NCI-H2107 treated with DMSO at 0.1 percent for 48 hours (cell line): ENCODE results near the gene RBM23.
"Not testable (repeated sequence)": the region's sequence is repeated elsewhere in the genome, so short reads cannot be mapped to it uniquely, and the experiment has no call there.

ENCODE experiments used
- DNase-seq: peaks from one replicate; lab custom pipeline; 2025; ENCODE audit not compliant: unreplicated experiment; lab: John Stamatoyannopoulos, UW

Gene RBM23

DNA sequence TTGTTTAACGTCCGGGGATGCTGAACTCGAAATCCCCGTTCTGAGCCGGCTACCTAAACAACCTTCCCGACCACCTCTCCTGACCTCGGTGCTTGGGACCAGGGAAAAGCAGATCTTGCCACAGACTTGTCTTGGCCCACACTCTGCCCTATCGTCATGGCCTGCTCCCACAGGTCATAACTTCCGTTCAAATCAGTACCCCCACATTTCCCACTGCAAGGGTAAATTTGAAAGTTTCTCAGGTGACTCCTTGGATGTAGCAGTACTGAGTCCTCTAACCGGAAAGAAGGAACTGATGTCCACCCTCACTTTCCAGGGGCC is 612 bp upstream of the RBM23 start:
- DNase-seq, result no peak

DNA sequence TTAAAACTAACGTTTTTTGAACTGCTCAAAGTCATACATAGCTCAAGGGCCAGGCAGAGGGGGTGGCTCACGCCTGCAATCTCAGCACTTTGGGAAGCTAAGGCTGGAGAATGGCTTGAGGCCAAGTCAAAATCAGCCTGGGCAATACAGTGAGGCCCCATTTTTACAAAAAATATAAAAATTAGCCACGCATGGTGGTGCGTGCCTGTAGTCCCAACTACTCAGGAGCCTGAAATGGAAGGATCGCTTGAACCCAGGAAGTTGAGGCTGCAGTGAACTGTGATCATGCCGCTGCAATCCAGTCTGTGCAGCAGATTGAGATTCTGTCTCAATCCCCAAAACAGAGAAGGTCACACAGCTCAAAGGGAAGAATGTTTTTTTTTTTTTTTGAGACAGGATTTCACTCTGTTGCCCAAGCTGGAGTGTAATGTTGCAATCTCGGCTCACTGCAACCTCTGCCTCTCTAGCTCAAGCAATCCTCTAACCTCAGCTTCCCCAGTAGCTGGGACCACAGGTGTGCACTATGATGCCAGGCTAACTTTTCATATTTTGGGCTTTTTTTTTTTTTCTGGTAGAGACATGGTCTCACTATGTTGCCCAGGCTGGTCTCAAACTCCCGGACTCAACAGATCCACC is 2.9 kb downstream of the RBM23 start:
- no peak for DNase-seq

DNA sequence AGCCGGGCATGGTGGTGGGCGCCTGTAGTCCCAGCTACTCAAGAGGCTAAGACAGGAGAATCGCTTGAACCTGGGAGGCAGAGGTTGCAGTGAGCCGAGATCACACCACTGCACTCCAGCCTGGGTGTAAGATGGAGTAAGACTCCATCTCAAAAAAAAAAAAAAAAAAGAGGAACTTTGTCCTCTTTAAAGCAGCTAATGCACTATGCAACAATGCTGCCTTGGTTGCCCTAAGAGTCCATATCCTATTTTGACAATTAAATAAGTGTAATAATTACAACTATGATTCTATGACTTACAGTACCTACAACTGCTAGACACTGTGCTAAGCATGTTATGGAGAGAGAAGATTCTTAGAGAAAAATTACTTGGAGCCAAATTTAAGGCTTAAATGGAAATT is 4.1 kb downstream of the RBM23 start:
- DNase-seq, result not testable (repeated sequence)

DNA sequence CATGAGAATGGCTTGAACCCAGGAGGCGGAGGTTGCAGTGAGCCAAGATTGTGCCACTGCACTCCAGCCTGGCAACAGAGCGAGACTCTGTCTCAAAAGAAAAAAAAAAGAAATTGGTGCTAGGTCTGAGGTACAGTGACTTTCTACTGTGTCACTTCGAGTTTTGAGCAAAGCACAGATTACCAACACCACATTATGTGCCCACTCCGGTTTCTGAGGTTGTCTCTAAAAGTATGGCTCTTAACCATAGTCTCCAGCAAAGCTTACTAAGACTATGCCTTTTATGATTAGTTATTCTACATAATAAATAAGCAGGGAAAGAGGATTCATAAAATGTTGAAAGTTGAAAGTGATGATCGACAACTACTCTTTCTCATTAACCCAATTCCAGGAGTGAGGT is 8.0 kb downstream of the RBM23 start:
- no peak for DNase-seq

DNA sequence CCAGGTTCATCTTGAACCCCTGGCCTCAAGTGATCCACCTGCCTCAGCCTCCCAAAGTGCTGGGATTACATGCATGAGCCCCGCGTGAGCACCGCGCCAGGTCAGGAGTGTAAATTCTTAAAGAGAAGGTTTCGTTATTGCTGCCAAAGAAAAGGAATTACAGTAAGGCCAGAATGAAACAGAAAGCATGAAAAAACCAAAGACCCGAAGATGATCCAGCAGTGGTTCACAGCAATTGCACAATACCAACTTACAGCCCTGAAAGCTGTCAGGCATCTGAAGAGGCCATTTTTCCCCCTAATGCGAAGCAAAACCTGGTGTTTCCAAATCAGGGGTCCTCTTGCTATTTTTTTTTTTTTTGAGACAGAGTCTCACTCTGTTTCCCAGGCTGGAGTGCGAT is 10.3 kb downstream of the RBM23 start:
- DNase-seq, result no peak

DNA sequence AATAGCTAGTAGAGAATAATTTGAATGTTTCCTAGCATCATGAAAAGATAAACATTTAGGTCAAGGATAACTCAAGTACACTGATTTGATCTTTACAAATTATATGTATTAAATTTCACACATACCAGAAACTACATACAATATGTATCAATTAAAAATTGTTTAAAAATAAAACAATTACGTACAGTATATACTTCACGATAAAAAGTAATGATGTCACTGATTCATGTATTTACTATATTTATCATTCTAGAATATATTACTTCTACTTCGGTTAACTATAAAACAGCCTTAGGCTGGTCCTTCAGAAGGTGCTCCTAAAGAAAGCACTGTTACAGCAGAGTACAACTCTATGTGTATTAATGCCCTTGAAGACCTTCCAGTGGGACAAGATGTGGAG is 11.5 kb downstream of the RBM23 start:
- DNase-seq, result no peak

DNA sequence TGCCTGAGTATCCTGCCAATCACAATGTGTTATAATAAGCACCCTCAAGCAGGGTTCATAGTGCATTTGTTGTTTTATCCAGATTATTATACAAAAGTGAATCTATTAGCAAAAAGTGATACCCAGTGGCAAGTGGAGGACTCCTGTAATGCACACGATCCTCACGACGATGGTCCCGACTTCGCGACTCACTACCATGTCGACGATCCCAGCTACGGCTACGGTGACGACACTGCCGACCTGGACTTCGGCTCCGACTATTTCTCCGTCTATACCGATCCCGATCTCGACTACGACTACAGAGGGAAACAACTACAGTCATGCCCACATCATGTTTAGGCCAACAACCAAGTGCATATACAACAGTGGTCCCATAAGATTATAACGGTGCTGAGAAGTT is 12.9 kb downstream of the RBM23 start:
- no peak for DNase-seq

DNA sequence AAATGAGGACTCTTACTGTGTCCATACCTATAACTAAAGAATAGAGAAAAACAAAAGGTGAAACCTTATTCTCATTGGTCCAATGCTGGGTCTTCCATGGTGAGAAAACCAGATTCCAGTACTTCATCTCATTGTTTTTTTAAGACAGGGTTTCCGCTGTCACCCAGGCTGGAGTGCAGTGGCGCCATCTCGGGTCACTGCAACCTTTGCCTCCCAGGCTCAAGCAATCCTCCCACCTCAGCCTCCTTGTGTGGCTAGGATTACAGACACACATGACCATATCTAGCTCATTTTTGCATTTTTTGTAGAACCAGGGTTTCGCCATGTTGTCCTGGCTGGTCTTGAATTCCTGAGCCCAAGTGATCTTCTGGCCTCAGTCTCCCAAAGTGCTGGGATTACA is 13.3 kb downstream of the RBM23 start:
- DNase-seq, result no peak

DNA sequence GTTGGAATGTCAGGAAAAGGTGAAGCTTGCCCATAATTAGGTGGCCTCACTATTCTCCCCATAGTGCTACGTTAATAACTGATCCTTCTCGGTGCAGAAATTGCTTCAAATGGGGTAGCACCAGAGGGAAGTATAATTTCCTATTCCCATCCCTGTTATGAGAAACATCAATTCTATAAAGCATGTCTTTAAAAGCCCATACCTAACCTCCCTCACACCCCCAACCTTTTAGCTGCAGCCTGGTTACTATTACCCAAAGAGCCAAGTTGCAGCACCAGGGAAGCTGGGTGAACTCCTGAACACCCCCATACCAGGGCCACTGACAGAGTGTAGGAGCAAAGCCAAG is 15.2 kb downstream of the RBM23 start:
- DNase-seq, result no peak

DNA sequence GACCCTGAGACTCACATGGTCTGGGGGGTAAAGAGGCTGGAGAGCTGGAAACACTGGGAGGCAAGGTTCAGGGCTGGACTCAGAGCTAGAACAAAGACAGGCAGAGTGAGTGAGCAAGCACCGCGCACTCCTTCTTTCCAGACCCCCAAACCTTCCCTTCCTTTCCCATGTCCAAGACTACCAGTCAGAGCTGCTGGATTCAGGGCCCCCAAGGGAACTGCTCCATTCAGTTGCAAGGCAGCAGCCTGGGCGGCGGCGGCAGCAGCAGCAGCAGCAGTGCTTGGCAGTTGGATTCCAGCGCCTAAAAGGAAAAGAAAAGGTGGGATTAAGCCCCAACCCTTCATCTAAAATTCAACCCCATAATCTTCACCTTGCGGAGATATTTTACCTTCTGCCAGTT is 17.1 kb downstream of the RBM23 start:
- no peak for DNase-seq

DNA sequence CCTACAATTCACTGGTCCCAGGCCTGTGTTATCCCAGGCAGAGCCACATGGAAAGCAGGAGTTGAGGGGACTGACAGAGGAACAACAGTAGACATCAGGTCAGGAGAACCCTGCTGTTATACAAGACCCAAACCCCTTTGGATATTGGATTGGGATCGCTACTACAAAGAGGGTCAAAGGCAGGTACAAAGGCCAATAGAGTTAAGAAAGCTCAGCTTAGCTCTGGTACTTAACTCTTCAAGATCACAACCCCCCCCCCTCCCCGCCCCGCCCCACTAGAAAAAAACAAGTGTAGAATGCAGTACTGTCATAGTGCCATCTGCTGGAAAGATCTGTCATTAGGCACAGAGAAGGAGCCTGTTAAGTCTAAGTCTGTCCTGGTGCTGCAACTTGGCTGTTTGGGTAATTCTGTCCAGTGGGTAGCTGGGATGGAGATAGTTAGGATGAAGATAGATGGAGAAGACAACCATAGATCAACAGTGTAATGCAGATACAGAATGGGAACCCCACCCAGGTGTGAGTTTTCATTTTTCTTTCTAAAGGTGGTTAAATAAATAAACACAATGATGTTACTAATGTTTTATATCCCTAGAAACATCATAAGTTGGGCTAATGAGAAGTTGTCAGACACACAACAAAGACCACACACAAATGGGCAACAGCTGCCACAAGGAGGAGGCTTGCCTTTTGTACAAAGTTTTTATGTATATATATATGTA is 18.7 kb downstream of the RBM23 start:
- peak; percentile 65 for DNase-seq

DNA sequence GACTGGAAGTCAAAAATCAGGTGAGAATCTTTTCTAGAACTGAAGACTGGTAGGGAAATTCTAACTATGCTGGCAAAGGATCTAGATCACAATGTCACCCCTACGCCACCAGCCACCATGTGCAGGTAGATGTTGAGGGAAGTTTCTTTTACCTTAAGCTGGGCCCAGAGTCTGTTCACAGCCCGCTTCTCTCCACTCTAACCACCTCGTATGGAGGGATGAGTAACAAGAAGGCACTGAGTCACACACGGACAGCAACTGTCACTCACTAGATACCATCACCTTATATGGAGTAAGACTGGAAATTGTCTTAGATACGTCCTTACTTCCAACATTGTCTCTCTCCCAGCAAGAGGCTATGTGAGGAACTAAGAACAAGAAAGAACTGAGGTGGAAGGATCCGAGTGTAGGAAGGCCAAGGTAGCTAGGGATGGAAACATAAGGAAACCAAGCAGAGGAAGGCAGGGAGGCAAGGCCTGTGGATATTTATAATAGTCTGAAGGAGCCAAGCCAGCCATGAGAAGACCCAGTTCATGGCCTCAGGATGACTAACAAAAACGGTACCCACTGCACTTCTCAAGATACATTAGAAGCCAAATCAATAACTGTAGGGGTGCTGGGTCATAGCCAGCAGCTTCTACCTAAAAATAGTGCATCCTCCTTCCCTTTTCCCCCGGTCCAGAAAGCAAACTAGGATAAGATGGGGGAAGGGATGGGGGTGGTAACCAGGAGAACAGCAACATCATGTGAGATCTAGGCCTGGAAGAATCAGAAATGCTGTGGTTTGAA is 20.5 kb downstream of the RBM23 start:
- no peak for DNase-seq

DNA sequence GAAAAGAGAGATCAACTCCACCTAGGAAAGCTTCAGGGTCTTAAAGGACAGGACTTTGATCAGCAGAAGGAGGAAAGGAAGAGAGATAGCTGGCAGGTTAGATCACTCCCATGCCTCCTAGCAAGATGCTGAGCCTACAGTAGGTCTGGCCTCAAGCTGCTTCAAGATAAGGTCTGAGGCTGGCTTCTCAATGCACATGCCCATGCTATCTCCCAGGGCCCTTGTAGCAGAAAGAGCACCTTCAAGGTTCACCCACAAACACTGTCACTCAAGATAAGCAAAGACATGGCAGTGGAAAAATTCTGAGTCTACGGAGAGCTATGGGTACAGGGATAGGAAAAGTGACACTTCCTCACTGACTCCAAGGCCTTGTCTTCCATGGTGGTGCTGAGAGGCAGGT is 21.6 kb downstream of the RBM23 start:
- no peak for DNase-seq

DNA sequence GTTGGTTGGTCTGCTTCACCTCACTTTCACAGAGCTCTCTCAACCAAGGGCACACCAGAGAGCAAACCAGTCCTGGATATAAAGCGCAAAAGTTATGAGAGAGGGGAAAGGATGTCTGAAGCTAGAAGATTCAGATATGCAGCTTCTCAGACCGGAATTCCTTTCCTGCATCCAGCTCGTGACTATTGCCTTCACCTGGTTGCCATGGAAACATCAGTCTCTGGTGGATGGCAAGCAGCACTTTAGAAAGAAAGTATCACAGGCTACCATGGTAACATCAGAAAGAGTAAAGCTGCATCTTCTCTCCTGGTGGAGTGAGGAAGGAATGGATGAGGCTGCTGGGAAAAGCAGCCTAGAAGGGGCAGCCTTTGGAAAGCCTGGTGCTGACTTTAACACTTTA is 22.2 kb downstream of the RBM23 start:
- DNase-seq, result no peak

DNA sequence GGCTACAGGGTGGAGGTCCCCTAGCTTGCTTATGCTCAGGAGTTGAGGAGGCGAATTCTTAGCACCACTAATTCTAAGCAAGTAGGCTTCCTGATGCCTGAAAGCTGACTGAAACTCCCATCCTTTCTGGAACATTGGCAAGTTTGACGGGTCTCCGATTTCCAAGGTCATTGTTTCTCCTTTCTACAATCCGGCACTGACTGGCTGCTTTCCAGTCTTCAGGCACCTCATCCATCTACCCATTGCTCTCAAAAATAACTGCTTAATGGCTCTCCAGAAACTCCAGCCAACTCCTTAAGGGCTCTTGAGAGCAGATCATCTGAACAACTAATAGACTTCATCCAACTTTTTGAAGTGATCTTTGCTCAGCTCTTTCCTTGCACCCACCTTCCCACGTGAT is 22.6 kb downstream of the RBM23 start:
- DNase-seq, result peak; percentile 24

DNA sequence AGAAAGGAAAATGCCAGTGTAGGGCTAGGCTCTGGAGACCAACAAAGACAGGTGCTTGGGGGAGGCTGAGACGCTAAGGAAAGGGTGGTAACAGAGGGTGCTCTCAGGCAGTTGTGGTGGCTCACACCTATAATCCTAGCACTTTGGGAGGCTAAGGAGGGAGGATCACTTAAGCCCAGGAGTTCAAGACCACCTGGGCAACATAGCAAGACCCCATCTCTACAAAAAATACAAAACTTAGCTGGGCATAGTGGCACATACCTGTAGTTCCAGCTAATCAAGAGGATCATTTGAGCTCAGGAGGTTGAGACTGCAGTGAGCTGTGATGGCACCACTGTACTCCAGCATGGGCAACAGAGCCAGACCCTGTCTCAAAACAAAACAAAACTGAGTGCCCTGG is 23.5 kb downstream of the RBM23 start:
- no peak for DNase-seq

DNA sequence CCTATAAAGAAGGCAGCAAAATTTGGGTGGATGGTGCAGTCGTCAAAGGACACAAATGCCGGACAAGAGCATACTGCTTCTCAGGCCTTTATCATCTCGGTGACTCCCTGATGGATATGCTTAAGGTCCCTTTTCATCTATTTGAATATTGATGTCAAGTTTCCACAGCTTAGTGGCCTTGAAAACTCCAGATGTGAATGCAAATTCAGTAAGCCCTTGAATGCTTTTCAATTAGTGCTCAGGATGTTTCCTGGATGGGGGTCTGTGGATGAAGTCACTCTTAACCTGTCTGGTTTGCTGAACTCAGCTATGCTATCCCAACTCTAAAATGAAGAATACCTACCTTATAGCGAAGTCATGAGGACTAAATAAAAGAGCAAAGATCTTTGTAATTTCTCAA is 25.2 kb downstream of the RBM23 start:
- no peak for DNase-seq

DNA sequence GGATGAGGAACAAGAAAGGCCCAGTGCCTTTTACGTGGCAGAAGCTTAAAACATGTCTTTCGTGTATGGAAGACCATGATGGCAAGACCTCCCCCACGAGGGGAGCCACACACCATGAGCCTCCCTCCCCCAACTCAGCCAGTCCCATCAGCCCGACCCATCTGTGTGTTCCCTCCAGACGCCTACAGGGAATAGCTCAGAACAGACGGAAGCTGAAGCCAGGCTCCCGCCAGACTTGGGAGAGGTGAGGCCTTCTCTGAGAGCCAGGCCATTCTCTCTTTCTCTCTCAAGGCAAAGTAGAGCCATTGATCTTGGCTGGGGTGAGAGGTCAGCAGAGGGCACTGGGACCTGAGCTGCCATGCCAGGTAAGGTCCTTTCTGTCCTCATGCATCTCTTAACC is 26.5 kb downstream of the RBM23 start:
- DNase-seq, result no peak

DNA sequence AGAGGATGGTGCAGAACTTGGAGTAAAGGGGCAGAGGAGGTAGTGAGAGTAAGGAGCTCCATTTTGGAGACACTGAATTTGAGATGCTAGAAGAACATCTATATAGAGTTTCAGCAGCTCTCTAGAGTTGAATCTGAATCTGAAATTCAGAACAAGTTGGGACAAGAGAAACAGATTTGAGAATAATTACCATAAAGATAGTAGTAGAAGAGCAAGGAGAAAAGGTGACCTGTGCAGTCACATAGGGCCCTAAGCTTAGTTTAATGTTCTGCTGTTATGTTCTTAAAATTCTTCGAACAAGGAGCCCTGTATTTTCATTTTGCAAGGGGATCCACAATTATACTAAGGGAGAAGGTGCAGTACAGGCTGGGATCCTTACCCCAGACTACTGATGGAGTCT is 28.5 kb downstream of the RBM23 start:
- no peak for DNase-seq

DNA sequence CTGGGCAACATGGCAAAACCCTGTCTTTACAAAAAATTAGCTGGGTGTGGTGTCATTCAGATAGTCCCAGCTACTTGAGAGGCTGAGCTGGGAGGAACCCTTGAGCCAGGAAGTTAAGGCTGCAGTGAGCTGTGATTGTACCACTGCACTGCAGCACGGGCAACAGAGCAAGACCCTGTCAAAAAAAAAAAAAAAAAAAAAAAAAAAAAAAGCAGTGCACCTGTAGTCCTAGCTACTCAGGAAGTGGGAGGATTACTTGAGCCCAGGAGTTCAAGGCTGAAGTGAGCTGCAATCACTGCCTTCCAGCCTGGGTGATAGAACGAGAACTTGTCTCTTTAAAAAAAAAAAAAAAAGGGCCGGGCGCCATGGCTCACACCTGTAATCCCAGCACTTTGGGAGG is 30.3 kb downstream of the RBM23 start:
- no peak for DNase-seq

DNA sequence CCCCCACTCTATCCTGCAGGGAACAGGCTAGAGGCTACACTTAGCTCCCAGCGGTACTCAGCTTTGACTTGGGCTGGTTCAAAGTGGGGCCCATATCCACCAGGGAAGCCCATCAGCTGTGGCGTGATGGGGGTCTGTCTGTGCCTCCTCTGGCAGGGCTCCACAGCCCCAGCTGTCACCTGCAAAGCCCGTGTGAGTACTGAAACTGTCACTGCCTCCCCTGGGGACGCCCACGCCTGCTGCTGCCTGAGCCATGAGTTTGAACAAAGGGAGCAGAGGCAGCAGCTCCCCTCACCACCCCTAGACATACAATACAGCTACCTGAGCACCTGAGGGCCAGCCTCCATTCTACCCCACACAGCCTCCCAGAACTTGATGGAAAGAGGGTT is 31.0 kb downstream of the RBM23 start:
- DNase-seq, result peak; percentile 62

DNA sequence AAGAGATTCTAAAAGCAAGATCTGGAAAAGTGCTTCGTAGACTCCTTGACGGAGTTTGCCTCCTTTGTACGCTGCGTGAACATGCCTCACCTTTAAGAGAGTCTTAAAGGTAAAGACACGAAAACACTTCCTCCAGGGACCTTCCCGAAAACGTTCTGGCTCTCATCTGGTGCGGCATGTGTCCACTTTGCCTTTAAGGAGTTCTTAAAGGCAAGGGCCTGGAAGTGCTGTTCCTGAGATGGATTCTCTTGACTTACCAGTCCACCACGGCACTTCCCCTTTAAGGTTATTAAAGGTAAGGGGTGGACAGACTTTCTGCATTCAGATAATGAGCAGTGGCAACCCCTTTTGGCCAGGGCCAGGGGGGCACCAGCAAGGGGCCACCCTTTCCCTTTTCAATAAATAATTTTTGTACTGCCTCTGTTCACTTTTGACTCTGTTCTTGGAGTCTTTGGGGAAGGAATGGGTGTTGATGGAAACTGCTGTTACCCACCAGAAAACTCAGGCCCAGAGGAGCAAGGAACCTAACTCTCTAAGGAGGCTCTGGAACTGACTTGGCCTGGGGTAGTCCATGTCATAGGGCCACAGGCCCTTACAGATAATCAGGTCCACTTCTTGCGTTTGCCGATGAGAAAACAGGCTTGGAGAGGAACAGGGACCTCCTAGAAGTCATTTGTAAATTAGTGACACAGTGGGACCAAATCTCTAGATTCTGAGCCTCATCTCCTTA is 31.5 kb downstream of the RBM23 start:
- DNase-seq, result peak; percentile 85
